T follicular helper cell (primary cell): Measurements from ENCODE around the gene SPINK2.

ENCODE experiments used
- DNase-seq: peaks from one replicate; pipeline ENCODE4 v3.0.0-alpha.2; 2020; ENCODE audit warnings: low read depth

Gene SPINK2

GRCh38 chr4:56799824-56800756 lies 21.4 kb downstream of the SPINK2 start:
- peak; percentile 69 for DNase-seq

GRCh38 chr4:56799161-56799759 lies 22.2 kb downstream of the SPINK2 start:
- no peak for DNase-seq

GRCh38 chr4:56796211-56796610 lies 25.3 kb downstream of the SPINK2 start:
- DNase-seq, result no peak

GRCh38 chr4:56791316-56791715 lies 30.2 kb downstream of the SPINK2 start:
- no peak for DNase-seq

- DNase-seq, result no peak
Measured at GRCh38 chr4:56790691-56791091, 30.8 kb downstream of the SPINK2 start.

- no peak for DNase-seq
Measured at GRCh38 chr4:56788081-56788480, 33.4 kb downstream of the SPINK2 start.

- DNase-seq, result no peak
Measured at GRCh38 chr4:56787380-56787779, 34.1 kb downstream of the SPINK2 start.

GRCh38 chr4:56786955-56787354 lies 34.5 kb downstream of the SPINK2 start:
- DNase-seq, result no peak

- DNase-seq, result no peak
Measured at GRCh38 chr4:56783986-56784385, 37.5 kb downstream of the SPINK2 start.

GRCh38 chr4:56782019-56782418 lies 39.5 kb downstream of the SPINK2 start:
- DNase-seq, result no peak

- no peak for DNase-seq
Measured at GRCh38 chr4:56773346-56773745, 48.2 kb downstream of the SPINK2 start.

GRCh38 chr4:56772134-56772533 lies 49.4 kb downstream of the SPINK2 start:
- DNase-seq, result no peak

- DNase-seq, result no peak
Measured at GRCh38 chr4:56768763-56769162, 52.7 kb downstream of the SPINK2 start.

GRCh38 chr4:56768316-56768715 lies 53.2 kb downstream of the SPINK2 start:
- DNase-seq, result no peak

GRCh38 chr4:56767567-56767966 lies 53.9 kb downstream of the SPINK2 start:
- DNase-seq, result no peak

- no peak for DNase-seq
Measured at GRCh38 chr4:56764775-56765174, 56.7 kb downstream of the SPINK2 start.

- DNase-seq, result no peak
Measured at GRCh38 chr4:56764223-56764622, 57.3 kb downstream of the SPINK2 start.

- peak; percentile 29 for DNase-seq
Measured at GRCh38 chr4:56762484-56763250, 58.8 kb downstream of the SPINK2 start.

- no peak for DNase-seq
Measured at GRCh38 chr4:56760183-56760582, 61.3 kb downstream of the SPINK2 start.
